ENCODE measurements around the gene OPN3.

Gene OPN3

DNA sequence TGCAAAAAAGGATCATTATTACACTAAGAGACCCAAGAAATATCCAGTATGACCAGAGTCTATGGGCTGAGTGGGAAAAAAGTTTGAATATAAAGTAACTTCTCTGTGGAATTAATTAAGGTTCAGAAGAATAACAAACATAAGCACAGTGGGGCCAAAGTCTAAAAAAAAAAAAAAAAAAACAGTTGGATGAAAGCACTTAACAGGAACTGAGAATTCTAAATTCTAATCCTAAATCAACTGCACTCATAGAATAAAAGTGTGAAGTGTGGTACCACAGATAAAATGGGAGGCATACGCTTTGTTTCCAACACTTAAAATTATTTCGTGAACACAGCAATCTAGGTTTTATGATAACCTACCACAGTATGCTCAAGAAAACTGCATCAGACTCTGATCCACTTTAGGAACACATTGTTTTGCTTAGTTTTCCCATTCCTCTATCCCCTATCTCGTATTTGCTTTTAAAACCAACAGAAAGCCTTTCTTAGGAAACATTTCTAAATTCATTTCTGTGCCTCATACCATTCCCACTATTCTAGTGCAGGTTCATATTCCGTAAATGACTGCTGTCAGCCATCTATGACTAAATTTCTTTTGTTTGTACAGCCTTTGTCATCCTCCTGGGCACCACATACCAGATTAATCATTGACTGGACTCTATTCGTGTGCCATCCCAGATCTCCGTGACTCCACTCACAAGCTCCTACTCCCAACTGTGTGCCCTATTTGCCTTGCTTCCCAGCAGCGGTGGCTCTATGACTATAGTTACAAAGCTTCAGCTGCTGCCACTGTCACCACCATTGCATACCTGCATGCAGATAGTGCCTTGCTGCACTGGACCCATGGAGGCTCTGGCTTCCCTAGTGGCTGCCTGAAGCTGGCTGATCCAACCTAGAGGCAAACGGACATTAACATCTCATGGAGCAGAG lies 24.9 kb downstream of the OPN3 start:
- DNase-seq: no peak

DNA sequence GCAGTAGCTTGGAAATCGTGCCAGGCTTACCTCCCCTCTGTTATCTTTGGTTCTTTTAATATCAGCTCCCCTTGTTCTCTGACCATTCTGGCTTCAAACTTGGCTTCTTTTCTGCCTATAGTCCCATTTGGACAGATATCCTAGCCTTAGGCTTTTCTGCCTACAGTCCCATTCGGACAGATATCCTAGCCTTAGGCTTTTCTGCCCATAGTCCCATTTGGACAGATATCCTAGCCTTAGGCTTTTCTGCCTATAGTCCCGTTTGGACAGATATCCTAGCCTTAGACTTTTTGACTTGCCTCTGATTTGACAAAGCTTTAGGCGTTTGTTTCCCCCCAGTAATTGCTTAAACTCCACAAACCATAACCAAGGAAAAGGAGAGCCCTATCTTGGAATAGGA lies 25.6 kb downstream of the OPN3 start:
- DNase-seq: no peak

DNA sequence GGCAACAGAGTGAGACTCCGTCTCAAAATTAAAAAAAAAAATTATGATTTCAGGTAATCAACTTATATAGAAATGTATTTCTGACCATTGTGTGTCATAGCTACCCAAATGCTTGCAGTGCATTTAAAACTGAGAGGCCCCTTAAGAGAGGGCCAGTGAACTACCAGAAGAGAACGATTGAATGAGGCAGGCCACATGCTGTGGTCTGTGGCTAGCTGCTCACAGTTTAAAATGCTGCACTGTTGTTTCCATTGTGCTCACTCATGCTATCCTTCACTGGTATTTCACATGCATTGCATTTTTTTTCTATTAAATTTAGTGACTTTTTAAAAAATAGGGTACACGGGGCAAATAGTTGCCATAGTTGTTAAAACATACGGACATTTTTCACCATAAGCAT lies 26.0 kb downstream of the OPN3 start:
- DNase-seq: peak in 1 of 5 experiments; percentile 37

DNA sequence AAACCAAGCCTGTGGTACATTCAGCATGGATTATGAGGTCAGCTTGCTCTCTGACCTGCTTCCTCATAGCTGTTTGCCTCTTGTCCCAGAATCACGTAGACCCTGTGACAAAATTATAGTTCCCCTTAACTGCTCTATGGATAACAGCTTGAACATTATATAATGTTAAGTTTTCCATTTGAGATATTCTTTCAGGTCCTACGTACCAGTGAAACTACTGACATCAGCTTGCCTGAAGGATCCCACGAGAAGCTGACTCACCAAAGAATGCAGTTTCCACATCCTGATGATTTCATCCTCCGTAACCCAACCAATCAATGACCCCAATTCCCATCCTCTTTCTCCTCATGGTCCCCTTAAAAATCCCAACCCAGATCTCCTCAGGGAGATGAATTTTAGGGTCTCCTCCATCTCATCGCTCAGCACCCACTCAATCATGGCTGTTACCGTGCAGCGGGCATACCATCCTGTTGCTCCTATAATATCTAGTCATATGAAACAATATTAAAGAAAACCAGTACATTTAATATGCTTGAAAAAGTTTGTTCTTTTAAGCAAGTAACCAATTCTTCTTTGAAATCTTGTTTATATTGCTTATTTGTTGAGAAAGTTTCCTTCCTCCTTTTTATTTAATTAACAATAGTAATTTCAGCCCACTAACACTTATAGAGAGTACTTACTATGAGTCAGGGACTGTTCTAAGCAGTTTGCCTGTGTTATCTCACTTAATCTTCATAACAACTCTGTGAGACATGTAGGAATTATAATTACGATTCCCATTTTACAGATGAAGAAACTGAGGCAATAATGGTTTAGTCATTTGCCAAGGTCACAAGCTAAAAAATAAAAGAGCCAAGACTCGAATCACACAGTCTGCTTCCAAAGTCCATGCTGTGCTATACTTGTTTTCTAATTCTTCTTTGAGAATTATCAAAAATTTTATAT lies 27.4 kb downstream of the OPN3 start:
- DNase-seq: no peak

DNA sequence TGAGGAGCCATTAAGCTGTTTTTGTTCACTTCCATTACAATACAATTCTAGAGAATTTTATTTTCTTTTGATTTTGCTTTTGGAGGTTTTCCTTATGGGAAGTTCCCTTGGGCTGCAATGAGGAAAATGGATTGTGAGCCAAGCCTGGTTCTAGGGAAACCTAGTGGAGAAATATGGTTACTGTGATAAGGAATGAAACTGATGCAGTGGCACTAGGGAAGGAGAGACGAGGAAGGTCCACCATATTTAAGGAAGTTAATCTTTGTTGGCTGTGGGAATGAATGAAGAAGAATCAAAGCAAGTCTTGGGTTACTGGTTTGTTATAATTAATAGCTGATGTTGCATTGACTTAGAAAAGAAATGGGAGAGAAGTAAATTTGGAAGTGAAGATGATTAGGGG lies 28.4 kb downstream of the OPN3 start:
- DNase-seq: no peak

DNA sequence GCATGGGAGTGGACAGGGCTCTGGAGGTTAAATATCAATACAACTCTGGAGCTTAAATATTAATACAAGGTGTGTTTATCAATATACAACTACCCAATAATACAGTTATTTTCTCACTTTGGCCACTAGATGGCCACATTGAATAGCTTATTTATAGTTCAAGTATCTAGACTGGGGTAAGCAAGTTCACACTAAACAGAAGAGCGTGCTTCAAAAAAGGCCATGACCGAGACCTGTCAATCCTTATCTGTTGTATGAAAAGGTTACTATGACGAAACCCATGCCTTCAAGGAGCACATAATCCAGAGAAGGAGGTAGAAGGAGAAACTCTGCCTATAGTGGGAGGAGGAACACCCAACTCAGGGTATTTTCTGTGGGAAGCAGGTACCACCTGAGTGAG lies 29.1 kb downstream of the OPN3 start:
- DNase-seq: peak in 2 of 5 experiments; percentile 24 to 79

DNA sequence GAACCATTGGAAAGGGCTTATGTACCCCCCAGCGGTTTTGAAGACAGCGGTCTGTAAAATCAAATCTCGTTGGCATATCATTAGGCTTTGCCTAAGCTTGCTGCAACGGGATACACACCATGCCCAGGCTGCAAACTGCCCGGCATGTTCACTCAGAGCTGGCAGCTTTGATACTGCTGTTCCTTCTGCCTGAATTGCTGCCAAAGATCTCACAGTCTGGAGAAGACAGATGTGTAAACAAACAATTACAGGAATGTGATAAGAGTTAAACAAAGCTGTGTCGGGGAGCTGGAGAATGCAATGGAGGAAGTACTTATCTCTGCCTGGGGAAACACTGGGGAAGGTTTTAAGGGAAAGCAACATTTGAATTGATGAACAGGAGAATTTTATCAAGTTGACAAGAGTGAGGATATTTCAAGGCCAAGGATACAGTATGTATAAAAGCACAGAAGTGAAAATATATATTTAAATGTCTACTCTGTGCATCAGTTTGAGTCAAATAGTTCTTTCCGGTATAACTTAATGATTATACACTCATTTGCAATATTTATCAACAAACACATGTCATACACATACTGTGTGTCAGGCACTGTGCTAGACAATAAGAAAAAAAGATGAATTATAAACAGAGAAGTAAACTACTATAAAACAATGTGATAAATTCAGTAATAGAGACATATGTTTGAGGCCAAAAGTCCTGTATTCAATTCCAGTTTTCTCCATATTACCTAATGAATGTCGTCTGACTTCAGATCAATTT lies 29.9 kb downstream of the OPN3 start:
- DNase-seq: no peak

DNA sequence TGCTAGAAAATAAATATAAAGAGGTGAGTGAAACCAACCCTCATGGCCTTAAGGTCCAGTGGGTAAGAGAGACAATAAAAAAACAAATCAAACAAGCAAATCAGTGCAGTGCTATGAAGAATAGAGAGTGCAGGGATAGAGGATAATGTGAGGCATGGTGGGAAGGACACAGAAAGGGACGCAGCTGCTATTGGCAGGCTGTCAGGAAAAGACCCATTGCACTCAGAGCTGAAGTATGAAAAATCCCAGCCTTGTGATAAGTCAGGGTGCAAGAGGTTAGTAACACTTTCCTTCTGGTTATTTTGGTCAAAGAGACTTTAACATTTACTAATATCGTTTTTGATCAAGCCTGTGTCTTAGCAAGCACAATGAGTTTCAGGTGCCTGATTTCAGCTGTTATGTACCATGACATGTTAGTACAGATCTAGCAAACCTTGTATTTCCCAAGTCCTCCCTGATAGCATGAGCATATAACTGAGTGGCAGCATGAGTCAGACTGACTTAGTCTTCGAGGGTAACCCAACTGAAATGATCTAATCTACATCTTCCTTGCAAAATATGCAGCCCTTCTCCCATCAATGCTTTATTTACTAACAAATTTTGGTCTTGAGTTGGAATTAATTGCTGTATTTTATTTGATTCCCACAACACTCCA lies 31.7 kb downstream of the OPN3 start:
- DNase-seq: no peak

DNA sequence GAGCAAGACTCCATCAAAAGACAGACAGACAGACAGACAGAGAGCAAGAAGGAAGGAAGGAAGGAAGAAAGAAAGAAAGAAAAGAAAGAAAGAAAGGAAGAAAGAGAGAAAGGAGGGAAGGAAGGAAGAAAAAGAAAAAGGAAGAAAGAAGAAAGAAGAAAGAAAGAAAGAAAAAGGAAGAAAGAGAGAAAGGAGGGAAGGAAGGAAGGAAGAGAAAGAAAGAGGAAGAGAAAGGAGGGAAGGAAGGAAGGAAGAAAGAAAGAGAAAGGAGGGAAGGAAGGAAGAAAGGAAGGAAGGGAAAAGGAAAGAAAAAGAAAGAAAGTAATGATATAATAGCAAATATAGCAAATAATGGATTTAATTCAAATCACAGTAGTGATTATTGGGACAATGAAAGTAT lies 32.7 kb downstream of the OPN3 start:
- DNase-seq: no peak

DNA sequence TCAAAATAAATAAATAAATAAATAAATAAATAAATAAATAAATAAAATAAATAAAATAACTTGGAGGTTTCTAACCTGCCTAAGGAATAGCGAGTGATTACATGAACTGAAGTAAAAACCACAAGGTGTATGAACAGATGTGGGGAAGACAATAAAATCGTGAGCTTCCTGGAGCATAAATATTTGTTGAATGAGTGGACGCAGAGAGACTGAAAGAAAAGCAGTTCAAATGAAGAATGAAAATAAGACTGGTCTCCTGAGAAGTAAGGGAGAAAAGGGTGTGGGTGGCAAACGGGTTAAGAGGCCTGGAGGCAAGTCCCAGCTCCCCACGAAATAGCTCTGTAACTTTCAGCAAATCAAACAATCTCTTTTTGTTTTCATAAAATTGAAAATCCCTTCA lies 33.6 kb downstream of the OPN3 start:
- DNase-seq: no peak

DNA sequence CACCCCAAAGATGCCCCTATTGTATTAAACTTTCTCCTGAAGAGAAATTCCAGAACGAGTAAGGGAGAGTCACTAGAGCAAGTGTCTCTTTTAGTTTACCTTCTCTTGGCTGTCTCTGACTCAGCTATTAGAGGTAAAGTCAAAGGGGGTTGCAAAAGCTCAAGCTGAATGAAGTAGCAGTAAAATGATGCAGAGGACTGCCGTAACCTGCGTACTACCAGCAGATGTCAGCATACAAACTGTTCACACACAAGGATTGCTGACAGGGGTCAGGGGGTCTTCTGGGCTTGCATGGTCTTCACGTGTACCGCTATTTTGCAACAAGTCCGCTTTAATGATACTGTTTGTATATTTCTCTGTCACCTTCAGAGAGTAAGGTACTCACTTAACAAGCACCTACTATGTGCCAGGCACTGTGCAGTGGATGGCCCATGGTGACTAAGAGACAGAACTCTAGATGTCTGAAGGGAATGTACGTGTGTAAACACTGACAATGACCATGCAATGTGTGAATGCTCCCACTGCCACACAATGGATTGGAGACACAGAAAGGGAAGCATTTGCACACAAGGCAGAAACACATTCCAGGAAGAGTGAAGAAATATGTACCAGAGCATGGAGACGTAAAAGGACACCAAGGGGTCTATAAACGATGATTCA lies 34.9 kb downstream of the OPN3 start:
- peak in 1 of 5 experiments; percentile 4 for DNase-seq

DNA sequence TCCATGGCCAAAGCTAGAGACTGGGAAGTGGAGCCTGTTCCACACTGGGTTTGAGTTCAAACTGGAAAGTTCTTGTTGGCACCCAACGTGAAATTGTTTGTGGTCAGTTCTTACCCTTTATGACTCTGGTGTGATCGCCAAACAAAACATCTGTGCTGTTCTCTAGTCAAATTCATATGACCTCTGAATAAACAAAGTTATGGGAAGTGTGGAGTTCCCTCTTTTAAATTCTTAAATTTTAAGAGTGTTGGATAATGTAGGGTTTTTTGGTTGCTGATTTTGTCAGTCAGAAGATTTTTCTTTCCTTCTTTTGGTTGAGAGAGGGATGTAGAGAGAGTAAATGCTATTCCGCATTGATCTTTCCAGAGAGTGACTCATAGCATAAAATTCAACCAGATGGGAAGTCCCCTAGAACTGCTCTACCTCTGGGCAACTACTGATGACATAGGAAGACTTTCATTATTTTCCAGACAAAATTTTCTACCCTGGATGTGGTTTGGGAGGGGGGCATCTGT lies 36.4 kb downstream of the OPN3 start:
- no peak for DNase-seq

DNA sequence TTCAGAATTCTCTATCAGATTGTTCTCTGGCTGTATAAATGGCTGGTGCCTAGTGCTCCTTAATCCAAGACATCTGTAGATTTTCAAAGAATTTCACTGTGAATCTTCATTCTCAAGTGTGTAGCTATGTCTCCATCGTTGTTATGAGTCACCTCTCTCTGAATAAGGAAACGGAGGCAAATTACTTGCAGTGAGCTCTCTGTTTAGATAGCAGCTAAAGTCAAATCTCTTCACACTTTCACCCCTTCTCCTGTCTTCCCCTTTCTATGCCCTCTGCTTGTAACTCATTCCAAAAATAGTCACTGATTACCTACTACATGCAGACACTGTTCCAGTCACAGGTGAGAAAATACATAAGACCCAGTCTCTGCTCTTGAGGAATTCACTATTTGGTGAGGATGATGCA lies 39.7 kb downstream of the OPN3 start:
- DNase-seq: no peak

DNA sequence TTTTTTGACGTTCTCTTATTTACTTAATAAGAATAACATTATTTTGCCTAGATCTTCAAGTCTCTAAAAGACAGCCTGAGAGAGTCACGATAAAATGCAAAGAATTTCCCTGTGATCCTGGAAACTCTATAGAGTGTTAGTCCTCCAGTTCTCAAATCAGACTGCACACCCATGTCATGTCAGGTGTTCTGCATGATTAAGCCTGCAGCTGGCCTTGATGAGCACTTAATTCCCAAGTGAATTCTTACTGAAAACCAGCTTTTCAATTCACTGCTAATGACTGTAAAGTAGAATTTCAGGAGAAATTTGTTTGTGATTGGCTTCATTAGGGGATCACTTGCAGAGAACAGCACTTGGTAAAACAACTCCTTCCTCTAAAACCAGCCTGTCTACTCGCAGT lies 41.9 kb downstream of the OPN3 start:
- DNase-seq: no peak

DNA sequence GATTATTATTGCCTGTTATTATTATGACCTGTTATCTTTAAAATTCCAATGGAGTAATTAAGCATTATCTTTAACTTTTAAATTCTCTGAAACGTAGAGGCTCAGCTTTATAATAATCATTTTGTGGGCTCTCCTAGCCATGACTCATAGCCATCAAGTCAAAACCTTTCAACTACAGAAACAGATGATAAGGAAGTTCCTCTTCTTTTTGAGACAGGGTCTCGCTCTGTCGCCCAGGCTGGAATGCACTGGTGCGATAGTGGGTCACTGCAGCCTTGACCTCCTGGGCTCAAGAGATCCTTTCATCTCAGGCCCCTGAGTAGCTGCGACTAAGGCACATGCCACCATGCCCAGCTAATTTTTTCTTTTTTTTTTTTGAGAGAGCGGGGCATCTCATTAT lies 43.5 kb downstream of the OPN3 start:
- no peak for DNase-seq

DNA sequence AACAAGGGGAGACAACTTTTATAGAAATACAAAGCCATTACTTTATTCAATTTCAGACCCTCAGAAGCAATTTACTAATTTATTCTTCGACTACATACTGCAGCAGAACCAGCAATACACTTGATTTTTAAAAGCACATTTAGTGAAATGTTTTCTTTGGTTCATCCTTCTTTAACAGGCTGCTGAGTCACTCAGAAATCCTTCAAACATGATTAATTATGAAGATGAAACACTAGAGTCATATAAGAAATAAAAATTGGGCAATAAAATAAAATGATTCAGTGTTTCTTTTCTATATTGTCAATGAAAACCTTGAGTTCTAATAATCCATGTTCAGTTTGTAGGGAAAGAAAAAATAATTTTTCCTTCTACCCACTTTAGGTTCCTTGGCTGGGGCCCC lies 47.0 kb downstream of the OPN3 start:
- DNase-seq: no peak

DNA sequence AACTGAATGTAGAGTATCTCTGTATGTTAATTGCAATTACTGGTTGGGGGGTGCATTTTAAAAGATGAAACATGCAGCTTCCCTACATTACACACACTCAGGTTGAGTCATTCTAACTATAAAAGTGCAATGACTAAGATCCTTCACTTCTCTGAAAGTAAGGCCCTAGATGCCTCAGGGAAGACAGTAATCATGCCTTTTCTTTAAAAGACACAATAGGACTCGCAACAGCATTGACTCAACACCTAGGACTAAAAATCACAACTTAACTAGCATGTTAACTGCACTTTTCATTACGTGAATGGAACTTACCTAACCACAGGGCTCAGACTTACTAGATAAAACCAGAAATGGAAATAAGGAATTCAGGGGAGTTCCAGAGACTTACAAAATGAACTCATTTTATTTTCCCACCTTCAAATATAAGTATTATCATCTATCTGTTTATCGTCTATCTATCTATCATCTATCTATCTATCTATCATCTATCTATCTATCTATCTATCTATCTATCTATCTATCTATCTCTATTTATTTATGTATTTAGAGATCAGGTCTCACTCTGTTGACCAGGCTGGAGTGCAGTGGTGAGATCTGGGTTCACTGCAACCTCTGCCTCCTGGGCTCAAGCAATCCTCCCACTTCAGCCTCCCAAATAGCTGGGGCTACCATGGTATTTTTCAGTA lies 47.8 kb downstream of the OPN3 start:
- peak in 1 of 5 experiments; percentile 19 for DNase-seq

DNA sequence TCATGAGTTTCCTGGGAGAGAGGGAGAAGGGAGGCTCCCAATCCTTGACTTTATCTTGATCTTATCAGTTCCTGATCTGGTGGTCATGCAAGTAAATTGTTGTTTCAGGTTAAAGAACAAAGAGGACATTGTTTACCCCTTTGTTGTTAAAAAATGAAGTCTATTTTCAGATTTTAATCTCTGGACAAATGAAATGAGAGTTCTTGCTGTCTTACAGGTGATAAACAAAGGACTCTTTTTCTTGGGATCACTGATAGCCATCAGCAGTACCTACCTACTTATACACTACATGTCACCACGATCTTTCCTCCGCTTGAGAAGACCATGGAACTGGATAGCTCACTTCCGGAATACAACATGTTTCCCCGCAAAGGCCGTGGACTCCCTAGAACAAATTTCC lies 48.4 kb downstream of the OPN3 start:
- DNase-seq: no peak

DNA sequence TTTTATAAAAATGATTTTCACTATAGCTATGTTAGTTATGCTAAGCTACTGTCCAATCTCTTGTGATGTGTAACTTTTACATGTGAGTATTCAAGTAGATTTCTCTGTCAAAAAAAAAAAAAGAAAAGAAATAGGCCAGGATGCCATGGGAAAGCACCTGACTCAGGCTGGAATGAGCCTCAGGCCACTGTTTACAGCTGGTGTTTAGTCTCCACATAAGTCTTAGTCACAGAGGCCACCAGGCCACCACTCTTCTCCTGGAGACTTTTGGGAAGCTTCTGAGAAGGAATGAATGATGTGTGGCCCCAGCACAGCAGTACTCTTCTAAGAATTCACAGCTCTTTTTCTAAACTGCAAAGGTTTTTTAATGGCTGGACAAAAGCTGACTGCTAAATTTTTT lies 48.9 kb downstream of the OPN3 start:
- no peak for DNase-seq

DNA sequence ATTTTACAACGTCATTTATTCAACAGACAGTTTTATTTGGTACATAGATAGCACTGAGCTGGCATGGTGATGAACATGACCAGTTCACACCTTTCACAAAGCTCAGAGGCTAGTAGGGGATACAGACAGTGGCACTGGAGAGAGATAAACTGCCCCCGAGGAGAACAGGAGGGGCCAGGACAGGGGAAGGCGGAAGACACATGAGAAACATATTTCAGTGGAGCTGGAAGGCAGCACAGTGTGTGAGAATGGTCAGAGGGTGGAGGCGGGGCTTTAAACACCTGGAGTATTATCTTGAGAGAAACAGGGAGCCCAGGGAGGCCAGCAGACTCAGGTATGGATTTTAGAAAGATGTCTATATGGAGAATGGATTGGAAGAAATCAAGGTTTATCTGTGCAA lies 49.5 kb downstream of the OPN3 start:
- DNase-seq: no peak

DNA sequence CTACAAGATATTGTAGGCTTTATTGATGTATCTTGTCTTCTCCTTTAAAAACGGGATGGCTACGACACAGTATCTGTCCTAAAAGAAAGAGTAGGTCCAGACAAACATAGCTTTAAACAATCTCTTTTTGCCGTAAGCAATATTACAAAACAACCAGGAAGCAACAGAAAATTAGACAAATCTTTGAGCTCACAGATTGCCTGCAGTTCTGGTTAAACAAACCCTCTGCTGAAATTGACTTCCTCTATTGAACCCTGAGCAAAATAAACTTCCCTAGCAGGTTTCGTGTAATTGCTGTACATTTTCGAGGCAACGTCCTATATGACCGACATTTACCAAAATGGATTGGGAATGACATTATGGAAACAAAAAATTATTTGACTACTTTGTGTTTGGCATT lies 50.6 kb downstream of the OPN3 start:
- DNase-seq: no peak

All from T-helper 2 cell (primary cell).